GM10248 (cell line): ENCODE data around the gene PMEPA1.

ENCODE experiments used
- CTCF ChIA-PET: fragments of 300-600 bp; sonication (Branson Sonifier 250); formaldehyde crosslinking; extraction: SDS; loops from one replicate; lab custom pipeline; 2021; ENCODE audit warnings: antibody characterized with exemption; lab: Yijun Ruan, JAX
- POLR2A ChIA-PET: fragments of 350-650 bp; sonication (Branson Sonifier 250); formaldehyde crosslinking; extraction: SDS; loops from one replicate; lab custom pipeline; 2020; ENCODE audit warnings: antibody characterized with exemption; lab: Yijun Ruan, JAX
- DNase-seq: peaks from one replicate; pipeline ENCODE4 v3.0.0; 2012; ENCODE audit errors: extremely low spot score
- CTCF ChIP-seq: IDR thresholded peaks from 2 replicates; pipeline ENCODE4 v1.5.1; 2012; ENCODE audit warnings: mild to moderate bottlenecking, low read depth; ENCODE audit errors: extremely low read depth, missing control alignments, control extremely low read depth

PMEPA1 gene

GRCh38 chr20:57703013-57703412 lies 6.8 kb downstream of the PMEPA1 start:
- CTCF ChIA-PET, result interaction anchor here (0.8 kb wide), 1 partner anchor 32 kb away, joined by 3 read pairs; no protein-coding TSS in a partner anchor
- no peak for DNase-seq
- POLR2A ChIA-PET, result no interaction called here
- no peak for TF ChIP-seq CTCF

GRCh38 chr20:57702521-57702920 lies 7.3 kb downstream of the PMEPA1 start:
- TF ChIP-seq CTCF, result no peak
- DNase-seq, result no peak
- POLR2A ChIA-PET, result no interaction called here
- CTCF ChIA-PET, result interaction anchor here (0.8 to 1.0 kb wide), 3 partner anchors 8 to 32 kb away, joined by 3 to 4 read pairs (median 3); no protein-coding TSS in a partner anchor

- POLR2A ChIA-PET, result no interaction called here
- CTCF ChIA-PET, result interaction anchor here (0.8 to 1.0 kb wide), 3 partner anchors 9 to 33 kb away, joined by 3 to 4 read pairs (median 3); no protein-coding TSS in a partner anchor
- no peak for DNase-seq
- no peak for TF ChIP-seq CTCF
These were observed 7.7 kb downstream of the PMEPA1 start for GRCh38 chr20:57702091-57702490.

- DNase-seq, result no peak
- ChIA-PET POLR2A (no interaction called here), CTCF (interaction anchor here (0.9 to 1.0 kb wide), 2 partner anchors 9 to 15 kb away, joined by 3 to 4 read pairs; no protein-coding TSS in a partner anchor)
- no peak for TF ChIP-seq CTCF
These were observed 8.2 kb downstream of the PMEPA1 start for GRCh38 chr20:57701651-57702050.

GRCh38 chr20:57701090-57701489 lies 8.7 kb downstream of the PMEPA1 start:
- ChIA-PET CTCF (interaction anchor here (0.6 to 0.8 kb wide), 2 partner anchors 16 to 26 kb away, joined by 3 read pairs; no protein-coding TSS in a partner anchor), POLR2A (no interaction called here)
- no peak for TF ChIP-seq CTCF
- DNase-seq, result no peak

- no peak for TF ChIP-seq CTCF
- no peak for DNase-seq
- POLR2A ChIA-PET, result no interaction called here
- CTCF ChIA-PET, result interaction anchor here (1.1 kb wide), 1 partner anchor 11 kb away, joined by 6 read pairs; the partner anchor contains the start of gene PMEPA1
These were observed 10.4 kb downstream of the PMEPA1 start for GRCh38 chr20:57699395-57699794.
